SU-DHL-6 (cell line): Measurements from ENCODE around the gene ELP5.

ENCODE experiments used
- H2AFZ ChIP-seq: fragments of 200-600 bp; sonication (generic); 2 replicates; pipeline ENCODE4 v1.6.1; 2014; ENCODE audit warnings: low read depth, mild to moderate bottlenecking, moderate library complexity, mixed read lengths, antibody characterized with exemption, low read length; ENCODE audit not compliant: severe bottlenecking
- H3F3A ChIP-seq: fragments of 200-600 bp; shearing (Covaris generic); 2 replicates; pipeline ENCODE4 v1.6.0; 2016; ENCODE audit warnings: antibody characterized with exemption, mild to moderate bottlenecking; ENCODE audit not compliant: insufficient read depth
- H3K27ac ChIP-seq: fragments of 200-600 bp; sonication (generic); 2 replicates; pipeline ENCODE4 v1.5.1; 2016; ENCODE audit warnings: low read depth, mild to moderate bottlenecking, low read length, moderate library complexity, mixed read lengths
- H3K27me3 ChIP-seq: fragments of 200-600 bp; sonication (generic), shearing (Covaris generic); 2 replicates; pipeline ENCODE4 v1.6.0; 2014; ENCODE audit warnings: mild to moderate bottlenecking, low read length
- H3K36me3 ChIP-seq: fragments of 200-600 bp; sonication (generic); 2 replicates; pipeline ENCODE4 v1.6.1; 2014; ENCODE audit warnings: mild to moderate bottlenecking, low read length, mixed read lengths
- H3K4me2 ChIP-seq: fragments of 300-600, 200-600 bp; shearing (Covaris generic), sonication (generic); 2 replicates; pipeline ENCODE4 v1.6.0; 2014; ENCODE audit warnings: low read length, low read depth, mild to moderate bottlenecking; ENCODE audit not compliant: poor library complexity, severe bottlenecking
- H3K4me3 ChIP-seq: fragments of 200-600 bp; sonication (generic); 2 replicates; pipeline ENCODE4 v1.5.1; 2014; ENCODE audit warnings: antibody characterized with exemption, low read length, mild to moderate bottlenecking, mixed read lengths; ENCODE audit not compliant: insufficient read depth, poor library complexity, severe bottlenecking
- H3K79me2 ChIP-seq: fragments of 200-600 bp; sonication (generic); 2 replicates; pipeline ENCODE4 v1.6.1; 2014; ENCODE audit warnings: mild to moderate bottlenecking, low read length, moderate library complexity; ENCODE audit not compliant: insufficient read depth
- H3K9ac ChIP-seq: fragments of 200-600 bp; sonication (generic); 2 replicates; pipeline ENCODE4 v1.7.0; 2014; ENCODE audit warnings: mild to moderate bottlenecking, low read length
- H3K9me2 ChIP-seq: fragments of 200-600 bp; sonication (generic); replicated peaks from 2 replicates; pipeline ENCODE4 v1.6.1; 2014; ENCODE audit warnings: low read length; ENCODE audit not compliant: insufficient read depth
- H3K9me3 ChIP-seq: fragments of 200-600 bp; sonication (generic); 2 replicates; pipeline ENCODE4 v1.6.1; 2014; ENCODE audit warnings: low read length, mixed read lengths; ENCODE audit not compliant: insufficient read depth
- H4K20me1 ChIP-seq: fragments of 200-600 bp; sonication (generic); 2 replicates; pipeline ENCODE4 v1.6.1; 2014; ENCODE audit warnings: low read depth, mild to moderate bottlenecking, antibody characterized with exemption, low read length, moderate library complexity, mixed read lengths
- EZH2phosphoT487 ChIP-seq: fragments of 200-600 bp; sonication (generic), shearing (Covaris generic); conservative IDR thresholded peaks from 2 replicates; pipeline ENCODE4 v1.6.1; 2018; ENCODE audit warnings: mild to moderate bottlenecking, antibody characterized with exemption, low read length, moderate library complexity, mixed read lengths
- TF ChIP-seq, protein P1 (sequence below): fragments of 200-600 bp; sonication (generic); IDR thresholded peaks from one replicate; pipeline ENCODE4 v1.5.1; 2017; ENCODE audit warnings: antibody characterized with exemption, mild to moderate bottlenecking, low read length, moderate library complexity; ENCODE audit not compliant: insufficient read depth, poor library complexity, severe bottlenecking

ELP5 gene

DNA sequence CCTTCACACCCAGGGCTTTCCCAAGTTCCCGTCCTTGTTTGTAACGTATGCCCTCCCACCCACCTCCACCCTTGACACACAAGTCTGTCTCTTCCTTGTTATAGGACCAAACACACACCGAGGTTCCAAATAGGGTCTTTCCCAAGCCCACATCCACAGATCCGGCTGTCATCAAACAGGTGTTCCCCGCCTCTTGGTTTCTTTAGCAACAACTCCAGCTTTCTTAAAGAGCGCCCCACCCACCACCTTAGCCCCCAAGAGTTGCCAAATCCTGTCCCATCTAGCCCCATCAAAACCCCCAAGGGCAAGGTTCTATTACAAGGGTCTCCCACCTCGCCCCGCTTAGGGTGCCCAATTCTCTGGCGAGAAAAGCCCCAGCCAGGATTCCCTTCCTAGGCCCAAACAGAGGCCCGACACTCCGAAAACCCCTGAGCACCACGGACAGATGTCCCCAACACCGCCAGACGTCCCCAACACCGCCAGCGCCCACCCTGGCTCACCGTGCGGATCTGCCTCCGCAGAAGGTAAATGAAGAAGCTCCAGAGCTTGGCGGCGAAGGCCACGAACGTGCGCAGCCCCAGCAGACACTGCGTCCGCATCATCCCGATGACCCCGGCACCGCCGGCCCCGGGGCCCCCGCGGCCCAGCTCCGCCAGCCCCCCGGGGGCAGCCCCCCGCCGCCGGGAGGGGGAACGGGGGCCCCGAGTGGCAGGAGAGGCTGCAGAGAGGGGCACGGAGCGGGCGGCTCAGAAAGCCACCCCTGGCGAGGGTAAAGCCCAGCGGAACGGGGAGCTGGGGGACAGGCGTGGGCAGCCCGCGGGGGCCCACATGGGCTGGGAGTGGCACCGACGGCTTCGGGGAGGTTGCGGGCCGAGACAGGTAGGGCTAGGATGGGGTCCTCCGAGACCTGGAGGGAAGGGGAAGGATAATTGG lies 1.1 kb upstream of the ELP5 start:
- H3K79me2 ChIP-seq, result peaks cover 63% of the 10 kb centered on the region
- no peaks in the 10 kb centered on the region for H3K9me2 ChIP-seq
- H2AFZ ChIP-seq, result no peak overlapping the region
- peak overlapping the region; percentile 77 for H3K4me2 ChIP-seq
- H3K9ac ChIP-seq, result peak overlapping the region; percentile 99
- peaks cover 6% of the 10 kb centered on the region for H3F3A ChIP-seq
- no peak for TF ChIP-seq EZH2phosphoT487
- TF ChIP-seq, protein P1, sequence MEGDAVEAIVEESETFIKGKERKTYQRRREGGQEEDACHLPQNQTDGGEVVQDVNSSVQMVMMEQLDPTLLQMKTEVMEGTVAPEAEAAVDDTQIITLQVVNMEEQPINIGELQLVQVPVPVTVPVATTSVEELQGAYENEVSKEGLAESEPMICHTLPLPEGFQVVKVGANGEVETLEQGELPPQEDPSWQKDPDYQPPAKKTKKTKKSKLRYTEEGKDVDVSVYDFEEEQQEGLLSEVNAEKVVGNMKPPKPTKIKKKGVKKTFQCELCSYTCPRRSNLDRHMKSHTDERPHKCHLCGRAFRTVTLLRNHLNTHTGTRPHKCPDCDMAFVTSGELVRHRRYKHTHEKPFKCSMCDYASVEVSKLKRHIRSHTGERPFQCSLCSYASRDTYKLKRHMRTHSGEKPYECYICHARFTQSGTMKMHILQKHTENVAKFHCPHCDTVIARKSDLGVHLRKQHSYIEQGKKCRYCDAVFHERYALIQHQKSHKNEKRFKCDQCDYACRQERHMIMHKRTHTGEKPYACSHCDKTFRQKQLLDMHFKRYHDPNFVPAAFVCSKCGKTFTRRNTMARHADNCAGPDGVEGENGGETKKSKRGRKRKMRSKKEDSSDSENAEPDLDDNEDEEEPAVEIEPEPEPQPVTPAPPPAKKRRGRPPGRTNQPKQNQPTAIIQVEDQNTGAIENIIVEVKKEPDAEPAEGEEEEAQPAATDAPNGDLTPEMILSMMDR, result no peak
- H4K20me1 ChIP-seq, result no peaks in the 10 kb centered on the region
- peaks cover 6% of the 10 kb centered on the region; the same call in 1 of the 2 replicates for H3K36me3 ChIP-seq
- no peaks in the 10 kb centered on the region for H3K9me3 ChIP-seq
- H3K27me3 ChIP-seq, result no peaks in the 10 kb centered on the region
- peak overlapping the region; percentile 90 for H3K4me3 ChIP-seq
- peak overlapping the region; percentile 76 for H3K27ac ChIP-seq

DNA sequence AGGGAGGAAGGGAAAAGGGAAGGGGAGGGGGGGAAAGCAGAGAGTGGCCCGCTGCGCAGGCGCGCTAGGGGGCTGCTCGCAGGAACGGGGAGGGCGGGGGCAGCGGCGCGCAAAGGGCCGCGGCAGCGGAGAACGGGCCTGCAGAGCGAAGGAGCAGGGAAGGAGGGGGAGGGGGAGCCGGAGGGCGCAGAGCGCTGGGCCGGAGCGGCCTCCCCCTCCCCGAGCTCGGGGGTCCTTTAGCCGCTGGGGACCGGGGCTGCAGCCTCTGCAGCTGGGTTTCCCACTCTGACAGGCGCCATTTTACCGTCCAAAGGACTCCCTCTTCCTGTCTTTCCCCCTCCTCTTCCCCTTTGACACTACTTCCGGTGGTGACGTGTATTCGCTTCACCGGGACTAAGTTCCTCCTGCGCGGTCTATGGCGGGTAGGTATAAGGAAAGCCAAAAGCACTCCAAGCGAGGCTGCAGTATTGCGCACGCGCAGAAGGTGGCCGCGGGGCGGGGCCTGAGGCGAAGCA lies 297 bp upstream of the ELP5 start, which contains the start of gene CTDNEP1:
CTDNEP1 (minus strand) TSS at position 74 of the 515 bp plus-strand sequence. CDS start 438 bp downstream, outside the sequence.
- Histone ChIP-seq H2AFZ (peak within 1 kb of the TSS; percentile 57), H3K9me3 (no peaks in the 10 kb centered on the region), H3K9ac (peak within 1 kb of the TSS; percentile 99), H3K79me2 (peaks cover 57% of the 10 kb centered on the region), H3K27ac (peak within 1 kb of the TSS; percentile 81), H4K20me1 (no peaks in the 10 kb centered on the region), H3F3A (0 out of 2 replicates have a peak, but pooled peaks cover 3% of the 10 kb centered on the region), H3K27me3 (no peaks in the 10 kb centered on the region), H3K4me2 (peak within 1 kb of the TSS; percentile 84), H3K4me3 (peak within 1 kb of the TSS; percentile 90), H3K36me3 (peaks cover 6% of the 10 kb centered on the region; the same call in 1 of the 2 replicates), H3K9me2 (no peaks in the 10 kb centered on the region)
- TF ChIP-seq EZH2phosphoT487, result no peak

DNA sequence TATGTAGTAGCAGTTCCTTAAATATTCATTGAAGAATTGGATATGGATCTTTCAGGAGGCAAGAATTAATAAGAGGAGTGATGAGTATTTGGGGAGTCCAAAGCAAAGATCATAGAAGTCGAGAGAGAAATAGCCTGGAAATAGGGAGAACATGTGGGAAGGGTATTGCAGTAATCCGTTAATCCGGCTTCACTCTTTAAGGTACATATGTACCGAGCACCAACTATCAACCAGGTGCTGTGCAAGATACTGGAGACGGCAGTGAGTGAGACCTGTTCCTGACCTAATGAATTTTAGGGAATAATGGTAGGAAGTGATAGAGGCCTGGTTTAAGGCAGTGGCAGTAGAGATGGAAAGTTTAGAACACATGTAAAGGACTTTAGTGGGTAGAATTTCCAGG lies 1.1 kb downstream of the ELP5 start:
- H3F3A ChIP-seq, result 0 out of 2 replicates have a peak, but pooled peaks cover 3% of the 10 kb centered on the region
- no peaks in the 10 kb centered on the region for H3K9me3 ChIP-seq
- peak overlapping the region; percentile 84 for H3K4me2 ChIP-seq
- H4K20me1 ChIP-seq, result no peaks in the 10 kb centered on the region
- H2AFZ ChIP-seq, result peak overlapping the region; percentile 57
- H3K27me3 ChIP-seq, result no peaks in the 10 kb centered on the region
- H3K79me2 ChIP-seq, result peaks cover 45% of the 10 kb centered on the region
- H3K36me3 ChIP-seq, result peaks cover 6% of the 10 kb centered on the region; the same call in 1 of the 2 replicates
- H3K9me2 ChIP-seq, result no peaks in the 10 kb centered on the region
- H3K27ac ChIP-seq, result peak overlapping the region; percentile 81; the same call in 1 of the 2 replicates
- peak overlapping the region; percentile 99 for H3K9ac ChIP-seq
- peak overlapping the region; percentile 74 for H3K4me3 ChIP-seq
- TF ChIP-seq, protein P1, result no peak
- no peak for TF ChIP-seq EZH2phosphoT487
